MM.1S (cell line): ENCODE results near the gene GRPEL2.

Experiments used
- EZH2 ChIP-seq: fragments of 300-600 bp; sonication (generic); optimal IDR thresholded peaks from 2 replicates; pipeline ENCODE3; 2017; ENCODE audit warnings: low read depth, mild to moderate bottlenecking, antibody characterized with exemption, low read length, mixed read lengths
- EZH2phosphoT487 ChIP-seq: fragments of 300-600 bp; sonication (generic); IDR thresholded peaks from 2 replicates; pipeline ENCODE4 v1.6.1; 2018; ENCODE audit warnings: antibody characterized with exemption, low read length
- TF ChIP-seq, protein P1 (sequence below): fragments of 300-600 bp; sonication (generic); IDR thresholded peaks from 2 replicates; pipeline ENCODE4 v1.5.1; 2016; ENCODE audit warnings: antibody characterized with exemption, low read length, mixed read lengths

GRCh38 chr5:149323210-149323609, 22.1 kb upstream of the GRPEL2 start:
- TF ChIP-seq, protein P1, sequence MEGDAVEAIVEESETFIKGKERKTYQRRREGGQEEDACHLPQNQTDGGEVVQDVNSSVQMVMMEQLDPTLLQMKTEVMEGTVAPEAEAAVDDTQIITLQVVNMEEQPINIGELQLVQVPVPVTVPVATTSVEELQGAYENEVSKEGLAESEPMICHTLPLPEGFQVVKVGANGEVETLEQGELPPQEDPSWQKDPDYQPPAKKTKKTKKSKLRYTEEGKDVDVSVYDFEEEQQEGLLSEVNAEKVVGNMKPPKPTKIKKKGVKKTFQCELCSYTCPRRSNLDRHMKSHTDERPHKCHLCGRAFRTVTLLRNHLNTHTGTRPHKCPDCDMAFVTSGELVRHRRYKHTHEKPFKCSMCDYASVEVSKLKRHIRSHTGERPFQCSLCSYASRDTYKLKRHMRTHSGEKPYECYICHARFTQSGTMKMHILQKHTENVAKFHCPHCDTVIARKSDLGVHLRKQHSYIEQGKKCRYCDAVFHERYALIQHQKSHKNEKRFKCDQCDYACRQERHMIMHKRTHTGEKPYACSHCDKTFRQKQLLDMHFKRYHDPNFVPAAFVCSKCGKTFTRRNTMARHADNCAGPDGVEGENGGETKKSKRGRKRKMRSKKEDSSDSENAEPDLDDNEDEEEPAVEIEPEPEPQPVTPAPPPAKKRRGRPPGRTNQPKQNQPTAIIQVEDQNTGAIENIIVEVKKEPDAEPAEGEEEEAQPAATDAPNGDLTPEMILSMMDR: no peak
- no peak for TF ChIP-seq EZH2
- TF ChIP-seq EZH2phosphoT487: no peak
